Breast epithelium (tissue), 3 donors: Measurements from ENCODE around the gene EPHA2.

ENCODE experiments used
- POLR2A ChIP-seq: fragments of 450-650 bp; IDR thresholded peaks from one replicate; pipeline ENCODE4 v1.6.1; 2016; ENCODE audit warnings: antibody characterized with exemption, mild to moderate bottlenecking, moderate library complexity
- POLR2AphosphoS5 ChIP-seq, 3 donors: sonication (generic); formaldehyde crosslinking; IDR thresholded peaks; one replicate each; pipeline ENCODE4 v1.6.1; 2017; ENCODE audit warnings: antibody characterized with exemption in 3 of 3
- TF ChIP-seq, protein P1 (sequence below), 3 donors: fragments of 450-650 bp; IDR thresholded peaks; one replicate each; pipeline ENCODE4 v1.5.1; 2016 to 2017; ENCODE audit warnings: antibody characterized with exemption in 3 of 3, mild to moderate bottlenecking in 3 of 3, moderate library complexity in 3 of 3

DNA sequence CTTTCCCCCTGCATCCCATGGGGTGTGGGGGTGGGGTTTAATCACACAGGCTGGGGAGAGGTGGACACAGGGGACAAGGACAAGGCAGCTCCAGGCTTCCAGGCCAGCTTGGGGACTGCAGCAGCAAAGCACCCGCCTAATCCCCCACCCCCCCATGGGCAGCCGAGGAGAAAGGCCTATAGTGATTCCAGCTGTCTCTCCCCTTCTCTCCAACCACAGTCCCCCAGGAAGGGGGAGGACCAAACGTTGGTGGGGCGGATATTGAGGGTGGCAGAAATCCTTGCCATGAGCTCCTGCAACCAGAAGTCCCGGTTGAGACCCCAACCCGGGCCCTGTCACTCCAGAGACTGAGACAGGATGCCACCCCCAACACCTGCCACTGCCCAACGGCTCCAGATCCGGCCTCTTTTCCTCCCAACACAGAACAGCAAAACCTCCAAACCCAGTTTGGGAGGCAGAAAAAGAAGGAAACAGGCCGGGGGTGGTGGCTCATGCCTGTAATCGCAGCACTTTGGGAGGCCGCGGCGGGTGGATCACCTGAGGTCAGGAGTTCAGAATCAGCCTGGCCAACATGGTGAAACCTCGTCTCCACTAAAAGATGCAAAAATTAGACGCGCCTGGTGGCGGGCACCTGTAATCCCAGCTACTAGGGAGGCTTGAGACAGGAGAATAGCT, 1.7 kb downstream of the EPHA2 start:
- no peak for TF ChIP-seq POLR2A
- TF ChIP-seq, protein P1, sequence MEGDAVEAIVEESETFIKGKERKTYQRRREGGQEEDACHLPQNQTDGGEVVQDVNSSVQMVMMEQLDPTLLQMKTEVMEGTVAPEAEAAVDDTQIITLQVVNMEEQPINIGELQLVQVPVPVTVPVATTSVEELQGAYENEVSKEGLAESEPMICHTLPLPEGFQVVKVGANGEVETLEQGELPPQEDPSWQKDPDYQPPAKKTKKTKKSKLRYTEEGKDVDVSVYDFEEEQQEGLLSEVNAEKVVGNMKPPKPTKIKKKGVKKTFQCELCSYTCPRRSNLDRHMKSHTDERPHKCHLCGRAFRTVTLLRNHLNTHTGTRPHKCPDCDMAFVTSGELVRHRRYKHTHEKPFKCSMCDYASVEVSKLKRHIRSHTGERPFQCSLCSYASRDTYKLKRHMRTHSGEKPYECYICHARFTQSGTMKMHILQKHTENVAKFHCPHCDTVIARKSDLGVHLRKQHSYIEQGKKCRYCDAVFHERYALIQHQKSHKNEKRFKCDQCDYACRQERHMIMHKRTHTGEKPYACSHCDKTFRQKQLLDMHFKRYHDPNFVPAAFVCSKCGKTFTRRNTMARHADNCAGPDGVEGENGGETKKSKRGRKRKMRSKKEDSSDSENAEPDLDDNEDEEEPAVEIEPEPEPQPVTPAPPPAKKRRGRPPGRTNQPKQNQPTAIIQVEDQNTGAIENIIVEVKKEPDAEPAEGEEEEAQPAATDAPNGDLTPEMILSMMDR (IDR thresholded peaks at IDR 0.05) = no peak
- TF ChIP-seq POLR2AphosphoS5 (IDR thresholded peaks at IDR 0.05) = no peak
